Hematopoietic multipotent progenitor cell treated with erythropoietin and hydrocortisone succinate and interleukin-3 and kit ligand, for 6 days (in vitro differentiated cells): ENCODE measurements around the gene OXER1.

Experiments
- DNase-seq: peaks from one replicate; pipeline ENCODE4 v3.0.0-alpha.2; 2015

The OXER1 gene

GRCh38 chr2:42764096-42764495 lies at the start of gene OXER1:
TSS of gene OXER1 (minus strand) at chr2:42764135. CDS start at chr2:42764062, 73 bp downstream.
- DNase-seq: peak; percentile 72

GRCh38 chr2:42812899-42813479 lies 49.1 kb upstream of the OXER1 start:
- peak; percentile 75 for DNase-seq

GRCh38 chr2:42810971-42811811 lies 47.3 kb upstream of the OXER1 start:
- peak; percentile 71 for DNase-seq

- peak; percentile 93 for DNase-seq
Observed at GRCh38 chr2:42810121-42810970, 46.4 kb upstream of the OXER1 start.

- DNase-seq: peak; percentile 86
Observed at GRCh38 chr2:42809819-42810120, 45.8 kb upstream of the OXER1 start.

GRCh38 chr2:42809131-42809818 lies 45.3 kb upstream of the OXER1 start:
- DNase-seq: no peak

GRCh38 chr2:42808301-42808700 lies 44.4 kb upstream of the OXER1 start:
- no peak for DNase-seq

GRCh38 chr2:42806786-42807185 lies 42.9 kb upstream of the OXER1 start:
- DNase-seq: no peak

GRCh38 chr2:42804891-42805290 lies 41.0 kb upstream of the OXER1 start:
- no peak for DNase-seq

GRCh38 chr2:42804338-42804737 lies 40.4 kb upstream of the OXER1 start:
- peak; percentile 62 for DNase-seq

GRCh38 chr2:42802150-42802549 lies 38.2 kb upstream of the OXER1 start:
- no peak for DNase-seq

GRCh38 chr2:42801381-42801780 lies 37.4 kb upstream of the OXER1 start:
- DNase-seq: no peak

- DNase-seq: no peak
Observed at GRCh38 chr2:42800981-42801380, 37.0 kb upstream of the OXER1 start.

- no peak for DNase-seq
Observed at GRCh38 chr2:42800461-42800962, 36.6 kb upstream of the OXER1 start.

- DNase-seq: no peak
Observed at GRCh38 chr2:42799881-42800280, 35.9 kb upstream of the OXER1 start.

- DNase-seq: no peak
Observed at GRCh38 chr2:42797281-42797680, 33.3 kb upstream of the OXER1 start.

GRCh38 chr2:42796427-42797248 lies 32.7 kb upstream of the OXER1 start:
- DNase-seq: no peak

GRCh38 chr2:42795841-42796301 lies 31.9 kb upstream of the OXER1 start:
- no peak for DNase-seq

GRCh38 chr2:42795275-42795674 lies 31.3 kb upstream of the OXER1 start:
- DNase-seq: no peak

GRCh38 chr2:42794271-42795046 lies 30.5 kb upstream of the OXER1 start:
- DNase-seq: no peak
